ENCODE results near the gene FCAMR.

DNA sequence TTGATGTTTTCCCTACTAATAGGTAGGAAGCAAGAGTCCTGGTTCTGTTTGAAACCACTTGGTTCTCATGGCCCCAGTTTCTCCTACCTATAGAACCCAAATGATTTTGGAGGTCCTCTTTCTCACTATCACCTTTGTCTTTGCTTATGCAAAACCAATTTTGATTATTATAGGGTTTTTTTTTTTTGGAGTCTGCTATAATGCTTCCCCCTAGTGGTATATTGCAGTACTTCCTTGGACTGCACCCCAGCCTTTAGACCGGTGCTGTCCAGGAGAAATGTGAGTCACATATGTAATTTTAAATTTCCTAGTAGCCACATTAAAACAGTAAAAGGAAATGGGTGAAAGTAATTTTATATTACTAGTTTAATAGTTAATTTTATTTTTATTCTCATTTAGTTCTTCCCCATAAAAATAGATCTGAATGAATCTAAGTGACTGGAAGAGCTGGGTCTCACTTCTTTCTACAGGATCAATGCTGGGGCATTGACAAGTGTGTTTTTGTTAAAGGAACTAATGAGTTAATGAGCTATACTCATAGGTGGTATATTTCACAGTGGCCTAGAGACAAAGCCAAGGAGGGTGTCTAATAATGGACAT lies 59.1 kb downstream of the FCAMR start:
- peak; percentile 71 to 90 (median 82) for TF ChIP-seq CTCF (IDR thresholded peaks at IDR 0.05)
- no peak for TF ChIP-seq POLR2A (IDR thresholded peaks at IDR 0.05)

Data from Peyer's patch (tissue), 4 donors.